PFSK-1 (cell line): ENCODE measurements around the gene NPPC.

Source experiments
- FOXP2 ChIP-seq: optimal IDR thresholded peaks from 2 replicates; pipeline ENCODE3; 2011; ENCODE audit warnings: borderline replicate concordance, control low read depth, inconsistent platforms; ENCODE audit not compliant: insufficient read depth; ENCODE audit errors: extremely low read length, extremely low read depth
- POLR2AphosphoS5 ChIP-seq: IDR thresholded peaks from 2 replicates; pipeline ENCODE4 v1.6.1; 2012; ENCODE audit warnings: low read depth, mild to moderate bottlenecking, control low read depth, low read length, moderate library complexity
- SIN3A ChIP-seq: IDR thresholded peaks from 2 replicates; pipeline ENCODE4 v1.6.1; 2012; ENCODE audit warnings: mild to moderate bottlenecking, low read length, moderate library complexity, borderline replicate concordance; ENCODE audit not compliant: insufficient read depth
- TAF1 ChIP-seq: IDR thresholded peaks from 2 replicates; pipeline ENCODE4 v1.6.1; 2012; ENCODE audit warnings: low read length, control low read depth, borderline replicate concordance; ENCODE audit not compliant: insufficient read depth
- TF ChIP-seq, protein P1 (sequence below), 2 experiments: IDR thresholded peaks; 2 replicates each; pipeline versions ENCODE4 v1.6.1 to v1.8.0; 2011 to 2012; ENCODE audit warnings: low read depth in 2 of 2, low read length in 2 of 2, control low read depth in 1 of 2, inconsistent platforms in 1 of 2, mild to moderate bottlenecking in 1 of 2, moderate library complexity in 1 of 2; ENCODE audit not compliant: insufficient read depth in 1 of 2

NPPC gene

DNA sequence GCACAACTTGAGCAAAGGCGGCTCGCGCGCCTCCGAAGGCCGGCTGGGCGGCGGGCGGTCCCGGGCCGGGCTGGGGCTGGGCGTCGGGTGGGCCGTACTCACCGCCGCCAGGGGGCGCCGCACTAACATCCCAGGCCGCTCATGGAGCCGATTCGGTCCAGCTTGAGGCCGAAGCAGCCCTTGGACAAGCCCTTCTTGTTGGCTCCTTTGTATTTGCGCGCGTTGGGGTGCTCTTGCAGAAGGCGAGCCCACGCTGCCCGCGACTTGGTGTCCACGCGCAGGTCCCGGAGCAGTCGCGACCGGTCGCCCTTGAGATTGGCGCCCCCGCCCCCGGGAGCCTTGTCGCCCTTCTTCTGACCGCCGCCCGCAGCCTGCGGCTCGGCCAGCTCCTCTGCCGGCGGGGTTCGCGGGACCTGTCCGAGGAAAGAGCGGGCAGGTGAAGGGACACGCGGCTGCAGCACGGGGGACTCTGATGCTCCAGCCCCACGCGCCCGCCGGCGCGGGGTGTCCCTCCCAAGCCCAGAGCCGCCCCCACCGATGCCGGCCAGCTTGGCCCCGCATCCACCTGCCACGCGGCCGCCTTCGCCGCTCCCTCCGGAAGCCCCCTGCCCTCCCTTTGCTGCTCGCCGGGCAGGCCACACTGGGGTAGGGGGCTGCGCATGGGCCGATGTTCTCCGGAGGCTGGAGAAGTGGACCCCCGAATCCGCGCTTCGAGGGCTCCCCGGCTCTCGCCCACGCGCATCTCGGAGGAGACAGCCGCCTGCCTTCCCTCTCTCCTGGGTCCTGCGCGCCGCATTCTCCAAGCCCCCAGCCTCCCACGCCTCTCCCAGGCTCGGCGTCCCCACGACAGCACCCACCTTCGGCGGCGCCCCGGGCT, 655 bp downstream of the NPPC start:
- TF ChIP-seq POLR2AphosphoS5 (no peak), TAF1 (no peak), FOXP2 (peak; percentile 19), SIN3A (no peak)
- TF ChIP-seq, protein P1, sequence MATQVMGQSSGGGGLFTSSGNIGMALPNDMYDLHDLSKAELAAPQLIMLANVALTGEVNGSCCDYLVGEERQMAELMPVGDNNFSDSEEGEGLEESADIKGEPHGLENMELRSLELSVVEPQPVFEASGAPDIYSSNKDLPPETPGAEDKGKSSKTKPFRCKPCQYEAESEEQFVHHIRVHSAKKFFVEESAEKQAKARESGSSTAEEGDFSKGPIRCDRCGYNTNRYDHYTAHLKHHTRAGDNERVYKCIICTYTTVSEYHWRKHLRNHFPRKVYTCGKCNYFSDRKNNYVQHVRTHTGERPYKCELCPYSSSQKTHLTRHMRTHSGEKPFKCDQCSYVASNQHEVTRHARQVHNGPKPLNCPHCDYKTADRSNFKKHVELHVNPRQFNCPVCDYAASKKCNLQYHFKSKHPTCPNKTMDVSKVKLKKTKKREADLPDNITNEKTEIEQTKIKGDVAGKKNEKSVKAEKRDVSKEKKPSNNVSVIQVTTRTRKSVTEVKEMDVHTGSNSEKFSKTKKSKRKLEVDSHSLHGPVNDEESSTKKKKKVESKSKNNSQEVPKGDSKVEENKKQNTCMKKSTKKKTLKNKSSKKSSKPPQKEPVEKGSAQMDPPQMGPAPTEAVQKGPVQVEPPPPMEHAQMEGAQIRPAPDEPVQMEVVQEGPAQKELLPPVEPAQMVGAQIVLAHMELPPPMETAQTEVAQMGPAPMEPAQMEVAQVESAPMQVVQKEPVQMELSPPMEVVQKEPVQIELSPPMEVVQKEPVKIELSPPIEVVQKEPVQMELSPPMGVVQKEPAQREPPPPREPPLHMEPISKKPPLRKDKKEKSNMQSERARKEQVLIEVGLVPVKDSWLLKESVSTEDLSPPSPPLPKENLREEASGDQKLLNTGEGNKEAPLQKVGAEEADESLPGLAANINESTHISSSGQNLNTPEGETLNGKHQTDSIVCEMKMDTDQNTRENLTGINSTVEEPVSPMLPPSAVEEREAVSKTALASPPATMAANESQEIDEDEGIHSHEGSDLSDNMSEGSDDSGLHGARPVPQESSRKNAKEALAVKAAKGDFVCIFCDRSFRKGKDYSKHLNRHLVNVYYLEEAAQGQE (IDR thresholded peaks at IDR 0.05; ENCODE audit: insufficient read depth in 1 of 2, low read depth in 2 of 2, low read length in 2 of 2): no peak

DNA sequence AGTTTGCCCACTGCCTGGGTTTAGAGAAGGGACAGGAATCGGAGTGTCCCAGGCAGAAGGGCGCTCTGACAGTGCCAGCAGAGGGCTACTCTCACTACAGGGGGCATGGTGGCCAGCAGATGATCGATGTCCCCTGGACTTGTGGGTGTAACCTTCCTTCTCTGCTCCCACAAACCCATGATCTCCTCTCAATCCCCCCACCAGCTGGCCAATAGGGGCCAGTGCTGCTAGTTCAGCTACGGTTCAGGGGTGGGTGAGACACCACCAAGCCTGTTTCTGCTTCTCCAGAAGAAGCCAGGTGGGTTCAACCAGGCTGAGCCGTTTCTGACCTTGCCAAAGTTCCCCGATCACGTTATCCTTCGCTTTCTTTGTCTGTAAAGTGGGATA, 1.3 kb downstream of the NPPC start:
- TF ChIP-seq SIN3A: no peak
- TF ChIP-seq, protein P1 (IDR thresholded peaks at IDR 0.05; ENCODE audit: insufficient read depth in 1 of 2, low read depth in 2 of 2, low read length in 2 of 2): no peak
- TF ChIP-seq TAF1: no peak
- no peak for TF ChIP-seq POLR2AphosphoS5

DNA sequence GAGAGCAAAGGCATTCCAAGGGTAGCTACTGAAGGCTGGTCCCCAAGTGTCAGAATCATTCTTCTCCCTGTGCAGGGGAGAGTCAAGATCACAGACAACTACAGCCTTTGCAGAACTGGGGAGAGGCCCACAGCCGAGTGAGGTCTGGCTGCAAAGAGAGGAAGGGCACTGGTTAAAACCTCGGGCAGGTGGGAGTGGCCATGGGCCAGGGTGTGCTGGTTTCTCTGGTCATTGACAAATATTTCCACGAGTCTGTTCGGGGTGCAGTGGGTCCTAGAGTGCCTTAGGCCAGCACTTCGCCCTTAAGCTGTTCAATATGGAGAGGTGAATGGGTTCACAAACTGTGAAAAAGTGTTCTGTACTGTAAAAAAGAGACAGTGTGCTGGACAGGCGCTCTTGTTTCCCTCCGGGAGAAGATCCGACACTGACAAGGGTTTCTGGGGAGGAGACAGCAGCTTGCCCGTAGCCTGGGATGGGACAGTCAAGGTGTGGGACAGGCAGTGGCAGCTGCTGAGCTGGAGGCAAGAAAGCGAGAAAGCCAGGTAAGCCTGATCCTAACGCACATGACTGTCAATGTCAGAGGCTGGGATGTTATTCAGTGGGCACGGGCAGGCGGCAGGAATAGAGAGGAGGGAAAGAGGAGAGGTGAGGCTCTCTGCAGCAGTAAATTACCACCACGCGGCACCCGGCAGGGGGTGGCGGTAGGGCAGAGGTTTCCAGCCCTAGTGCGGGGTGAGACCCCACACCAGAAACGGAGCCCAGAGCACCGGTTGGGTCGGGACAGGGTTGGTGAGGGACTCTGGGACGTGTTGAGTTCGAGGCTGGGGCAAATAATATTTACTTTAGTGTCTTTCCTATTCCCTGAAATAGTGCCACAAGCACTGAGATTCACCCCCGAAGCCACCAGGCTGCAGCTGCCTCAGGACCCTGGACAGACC, 2.0 kb downstream of the NPPC start:
- TF ChIP-seq SIN3A: no peak
- TF ChIP-seq FOXP2: no peak
- TF ChIP-seq POLR2AphosphoS5: no peak
- TF ChIP-seq, protein P1 (IDR thresholded peaks at IDR 0.05; ENCODE audit: insufficient read depth in 1 of 2, low read depth in 2 of 2, low read length in 2 of 2): no peak
- TF ChIP-seq TAF1: no peak

DNA sequence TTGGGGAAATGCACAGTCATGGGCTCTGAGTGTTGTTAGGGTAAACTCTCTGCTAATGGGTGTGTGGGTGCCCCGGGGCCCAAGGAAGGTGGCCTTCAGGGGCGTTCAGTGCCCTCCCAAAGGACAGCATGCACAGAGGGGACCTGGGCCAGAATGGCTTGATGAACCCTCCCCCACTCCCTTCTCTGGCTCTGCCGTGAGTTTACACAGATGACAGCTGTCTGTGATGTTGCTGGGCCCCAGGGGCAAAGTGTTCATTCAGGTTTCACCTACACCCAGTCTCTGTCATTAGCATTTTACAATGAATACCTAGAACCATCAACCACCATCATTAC, 3.2 kb downstream of the NPPC start:
- TF ChIP-seq TAF1: no peak
- no peak for TF ChIP-seq FOXP2
- TF ChIP-seq, protein P1 (IDR thresholded peaks at IDR 0.05; ENCODE audit: insufficient read depth in 1 of 2, low read depth in 2 of 2, low read length in 2 of 2): no peak
- TF ChIP-seq POLR2AphosphoS5: no peak
- TF ChIP-seq SIN3A: no peak
